ENCODE measurements around the gene LSMEM2.

The LSMEM2 gene

GRCh38 chr3:50316657-50317242, 37.9 kb downstream of the LSMEM2 start:
- H3K27ac Mint-ChIP-seq: peak overlapping the region; percentile 94
- peaks cover 3% of the 10 kb centered on the region for H3K27me3 Mint-ChIP-seq (ENCODE audit: low read depth, poor library complexity)
- peaks cover 52% of the 10 kb centered on the region for H3K4me1 Mint-ChIP-seq
- H3K9me3 Mint-ChIP-seq: peaks cover 15% of the 10 kb centered on the region
- DNase-seq: no peak
- TF ChIP-seq, protein P1, sequence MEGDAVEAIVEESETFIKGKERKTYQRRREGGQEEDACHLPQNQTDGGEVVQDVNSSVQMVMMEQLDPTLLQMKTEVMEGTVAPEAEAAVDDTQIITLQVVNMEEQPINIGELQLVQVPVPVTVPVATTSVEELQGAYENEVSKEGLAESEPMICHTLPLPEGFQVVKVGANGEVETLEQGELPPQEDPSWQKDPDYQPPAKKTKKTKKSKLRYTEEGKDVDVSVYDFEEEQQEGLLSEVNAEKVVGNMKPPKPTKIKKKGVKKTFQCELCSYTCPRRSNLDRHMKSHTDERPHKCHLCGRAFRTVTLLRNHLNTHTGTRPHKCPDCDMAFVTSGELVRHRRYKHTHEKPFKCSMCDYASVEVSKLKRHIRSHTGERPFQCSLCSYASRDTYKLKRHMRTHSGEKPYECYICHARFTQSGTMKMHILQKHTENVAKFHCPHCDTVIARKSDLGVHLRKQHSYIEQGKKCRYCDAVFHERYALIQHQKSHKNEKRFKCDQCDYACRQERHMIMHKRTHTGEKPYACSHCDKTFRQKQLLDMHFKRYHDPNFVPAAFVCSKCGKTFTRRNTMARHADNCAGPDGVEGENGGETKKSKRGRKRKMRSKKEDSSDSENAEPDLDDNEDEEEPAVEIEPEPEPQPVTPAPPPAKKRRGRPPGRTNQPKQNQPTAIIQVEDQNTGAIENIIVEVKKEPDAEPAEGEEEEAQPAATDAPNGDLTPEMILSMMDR (IDR thresholded peaks at IDR 0.05): no peak
- H3K4me3 Mint-ChIP-seq: no peak overlapping the region
- peaks cover 50% of the 10 kb centered on the region for H3K36me3 Mint-ChIP-seq (ENCODE audit: low read depth)

DNA sequence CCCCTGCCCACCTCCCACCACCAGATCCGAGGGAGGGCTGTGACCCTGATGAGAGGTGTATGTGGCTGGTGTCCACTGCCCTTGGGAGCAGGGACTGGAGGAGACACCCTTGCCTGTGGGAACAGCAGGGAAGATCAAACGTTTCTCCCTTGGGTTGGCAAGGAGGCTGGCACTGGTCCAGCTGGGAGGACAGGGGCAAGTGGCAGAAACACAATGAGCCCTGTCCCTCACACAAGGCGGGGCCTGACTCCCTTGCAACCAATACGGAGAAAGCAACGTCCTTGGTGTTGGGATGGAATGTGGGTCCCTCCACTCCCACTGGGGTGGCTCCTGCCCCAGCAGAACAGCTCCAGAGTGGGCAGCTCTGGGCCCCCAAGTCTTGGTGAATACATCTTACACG, 38.4 kb downstream of the LSMEM2 start:
- Mint-ChIP-seq H3K4me1 (peaks cover 52% of the 10 kb centered on the region), H3K27ac (peak overlapping the region; percentile 66), H3K36me3 (ENCODE audit: low read depth) (peaks cover 50% of the 10 kb centered on the region), H3K27me3 (ENCODE audit: low read depth, poor library complexity) (peaks cover 3% of the 10 kb centered on the region), H3K4me3 (no peak overlapping the region), H3K9me3 (peaks cover 15% of the 10 kb centered on the region)
- DNase-seq: no peak
- TF ChIP-seq, protein P1 (IDR thresholded peaks at IDR 0.05): no peak

- Mint-ChIP-seq H3K4me1 (peaks cover 58% of the 10 kb centered on the region), H3K27me3 (ENCODE audit: low read depth, poor library complexity) (peaks cover 4% of the 10 kb centered on the region), H3K27ac (no peak overlapping the region), H3K36me3 (ENCODE audit: low read depth) (peaks cover 47% of the 10 kb centered on the region), H3K9me3 (peaks cover 12% of the 10 kb centered on the region), H3K4me3 (peak overlapping the region; percentile 95)
- TF ChIP-seq, protein P1 (IDR thresholded peaks at IDR 0.05): no peak
- DNase-seq: no peak
These were observed 39.3 kb downstream of the LSMEM2 start for GRCh38 chr3:50318163-50318562.

GRCh38 chr3:50318615-50319014, 39.7 kb downstream of the LSMEM2 start:
- no peak for DNase-seq
- peaks cover 9% of the 10 kb centered on the region for H3K27me3 Mint-ChIP-seq (ENCODE audit: low read depth, poor library complexity)

DNA sequence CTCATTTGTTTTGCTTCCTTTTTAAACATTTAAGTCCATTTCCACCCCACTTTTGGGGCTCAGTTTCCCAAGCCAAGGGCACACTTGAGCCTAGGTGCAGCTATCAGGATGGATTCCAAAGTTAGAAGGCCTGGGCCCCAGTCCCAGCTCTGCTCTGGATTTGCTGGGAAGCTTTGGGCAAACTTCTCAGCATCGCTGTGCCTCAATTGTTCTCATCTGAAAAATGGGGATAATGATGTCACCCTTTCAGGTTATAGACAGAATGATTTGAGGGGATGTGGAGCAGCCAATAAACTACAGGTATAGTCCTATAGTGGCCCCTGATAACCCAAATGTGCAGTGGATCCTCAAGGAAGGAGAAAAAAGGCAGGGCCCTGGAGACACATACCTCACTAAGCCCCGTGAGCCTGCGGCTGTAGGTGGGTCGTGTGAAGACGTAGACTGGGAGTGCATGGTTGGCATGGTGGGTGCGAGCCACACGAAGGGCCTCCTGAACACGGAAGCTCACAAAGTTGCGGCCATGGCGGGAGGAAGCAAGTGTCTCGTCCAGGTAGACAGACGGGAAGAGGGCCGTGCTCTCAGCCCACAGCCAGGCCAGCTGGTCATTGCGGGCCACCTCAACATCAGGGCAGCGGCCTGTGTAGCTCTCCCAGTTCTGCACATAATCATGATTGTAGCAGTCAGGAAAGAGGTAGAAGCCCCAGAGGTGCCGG, 40.5 kb downstream of the LSMEM2 start:
- H3K27me3 Mint-ChIP-seq (ENCODE audit: low read depth, poor library complexity): peaks cover 9% of the 10 kb centered on the region
- H3K27ac Mint-ChIP-seq: peak overlapping the region; percentile 57
- H3K36me3 Mint-ChIP-seq (ENCODE audit: low read depth): peaks cover 35% of the 10 kb centered on the region
- H3K4me3 Mint-ChIP-seq: peak overlapping the region; percentile 95
- H3K9me3 Mint-ChIP-seq: peaks cover under 1% of the 10 kb centered on the region
- TF ChIP-seq, protein P1 (IDR thresholded peaks at IDR 0.05): no peak
- DNase-seq: no peak
- peaks cover 62% of the 10 kb centered on the region for H3K4me1 Mint-ChIP-seq

More at GRCh38 chr3:50318615-50319014, 39.7 kb downstream of the LSMEM2 start:
- peaks cover 42% of the 10 kb centered on the region for H3K36me3 Mint-ChIP-seq (ENCODE audit: low read depth)
- TF ChIP-seq, protein P1 (IDR thresholded peaks at IDR 0.05): no peak
- H3K4me3 Mint-ChIP-seq: peak overlapping the region; percentile 95
- no peak overlapping the region for H3K27ac Mint-ChIP-seq
- H3K4me1 Mint-ChIP-seq: peaks cover 61% of the 10 kb centered on the region
- peaks cover 7% of the 10 kb centered on the region for H3K9me3 Mint-ChIP-seq
